Stimulated activated naive CD4-positive, alpha-beta T cell treated with Interleukin-2 at 50 U/mL for 16 hours (primary cell): Measurements from ENCODE around the gene TMA7.
"Not testable (repeated sequence)": the region's sequence is repeated elsewhere in the genome, so short reads cannot be mapped to it uniquely, and the experiment has no call there.

Source experiments
- DNase-seq: peaks from one replicate; lab custom pipeline; 2025; lab: John Stamatoyannopoulos, UW

Gene TMA7

GRCh38 chr3:48439820-48440589 is at the start of gene TMA7, which contains the start of gene CCDC51:
Gene TMA7, plus strand, starts transcription at chr3:48440257. Its CDS starts 40 bp downstream, at chr3:48440297.
Gene CCDC51, minus strand, starts transcription at chr3:48440119. Its CDS starts 4,991 bp downstream, at chr3:48435128.
- DNase-seq: peak; percentile 98

- DNase-seq: no peak
These were observed 45.7 kb upstream of the TMA7 start for GRCh38 chr3:48394391-48394790.

DNA sequence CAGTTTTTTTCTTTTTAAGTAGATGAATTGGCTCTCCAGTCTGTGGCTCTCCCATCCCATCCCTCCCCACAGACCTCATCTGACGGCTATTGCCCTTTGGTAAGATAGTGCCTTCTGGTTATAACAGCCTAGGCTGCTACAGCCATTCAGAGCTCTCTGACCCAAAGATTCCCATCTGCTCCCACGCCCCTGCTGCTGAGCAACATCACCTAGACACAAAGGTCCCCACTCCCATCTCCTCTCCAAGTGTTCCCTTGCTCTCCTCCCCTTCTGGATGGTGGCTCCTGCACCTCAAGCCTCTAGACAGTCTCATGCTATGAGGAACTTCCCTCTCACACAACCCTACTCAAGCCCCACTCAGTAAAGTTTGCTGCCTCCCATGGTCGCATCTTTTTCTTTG is 44.3 kb upstream of the TMA7 start:
- no peak for DNase-seq

DNA sequence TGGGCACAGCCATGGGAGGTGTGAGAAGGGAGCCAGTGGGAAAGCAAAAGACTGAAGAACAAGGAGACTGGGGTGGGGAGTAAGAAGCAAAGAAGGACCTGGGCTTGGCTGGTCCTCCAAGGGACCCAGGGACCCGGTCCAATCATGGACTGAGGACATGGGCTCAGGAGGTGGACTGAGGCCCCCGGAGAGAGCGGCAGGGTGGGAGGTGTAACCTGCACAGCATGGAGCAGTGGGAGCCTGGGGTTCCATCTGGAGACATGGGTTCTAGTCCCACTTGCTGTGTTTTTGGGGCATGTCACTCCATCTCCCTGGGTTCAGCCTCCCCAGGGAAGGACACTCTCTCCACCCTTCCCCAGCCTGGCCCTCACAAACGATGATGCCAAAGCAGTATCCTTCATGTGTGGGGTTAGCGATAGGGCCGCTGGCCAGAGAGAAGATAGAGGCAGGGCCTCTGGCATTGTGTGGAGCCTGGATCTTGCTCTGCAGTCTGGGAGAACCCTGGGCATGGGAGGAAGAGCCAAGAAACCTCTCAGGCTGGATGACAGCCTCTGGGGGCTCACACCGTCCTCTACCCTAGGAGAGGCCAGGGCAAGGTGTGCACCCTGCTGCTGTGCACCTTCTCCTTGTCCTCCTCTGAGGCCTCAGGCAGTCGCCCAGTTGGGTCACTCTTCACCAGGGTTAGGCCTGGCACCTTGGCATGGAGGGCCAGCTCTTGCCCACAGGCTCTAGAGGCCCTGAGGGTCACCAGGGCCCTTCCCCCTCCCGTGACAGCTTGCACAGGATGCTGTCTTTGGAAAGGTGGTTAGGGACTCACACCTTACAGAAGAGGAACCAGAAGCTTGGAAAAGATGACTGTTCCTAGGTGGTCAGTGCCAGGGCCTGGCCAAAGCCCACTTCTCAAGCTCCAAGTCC is 42.0 kb upstream of the TMA7 start:
- no peak for DNase-seq

- no peak for DNase-seq
These were observed 41.2 kb upstream of the TMA7 start for GRCh38 chr3:48398701-48399386.

DNA sequence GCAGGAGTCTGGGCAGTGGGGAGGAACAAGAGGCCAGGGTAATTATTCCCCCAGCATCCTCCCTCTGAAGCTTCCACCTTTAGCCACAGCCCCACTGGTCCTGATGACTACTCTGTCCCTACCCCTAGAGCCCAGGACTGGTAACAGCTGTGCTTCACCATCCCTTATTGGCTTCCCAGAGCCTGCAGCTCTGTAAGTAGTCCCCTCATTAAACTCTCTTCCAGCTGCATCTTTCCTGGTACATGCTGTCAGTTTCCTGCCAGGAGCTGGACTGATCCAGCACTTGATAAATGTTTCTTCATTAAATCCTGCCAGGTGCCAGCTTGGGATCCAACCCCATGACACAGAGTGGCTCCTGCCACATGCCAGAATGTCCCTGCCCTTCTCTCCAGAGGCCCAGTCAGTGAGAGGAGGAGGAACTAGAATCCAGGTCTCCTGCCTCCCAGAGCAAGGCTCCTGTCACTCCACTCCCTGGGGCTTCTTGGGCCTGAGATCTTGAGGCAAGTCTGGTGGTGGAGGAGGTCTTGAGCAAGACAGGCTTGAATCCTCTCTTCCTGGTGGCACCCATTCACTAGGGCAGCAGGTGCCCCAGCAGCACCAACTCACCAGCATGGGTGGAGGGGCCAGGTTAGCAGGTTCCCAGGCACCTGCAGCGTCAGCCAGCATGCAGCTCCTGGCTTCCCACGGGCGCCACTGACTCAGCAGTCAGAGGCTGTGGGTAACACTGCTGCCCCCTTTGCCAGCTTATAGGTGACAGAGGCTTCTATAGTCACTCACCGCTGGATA is 40.5 kb upstream of the TMA7 start:
- no peak for DNase-seq

DNA sequence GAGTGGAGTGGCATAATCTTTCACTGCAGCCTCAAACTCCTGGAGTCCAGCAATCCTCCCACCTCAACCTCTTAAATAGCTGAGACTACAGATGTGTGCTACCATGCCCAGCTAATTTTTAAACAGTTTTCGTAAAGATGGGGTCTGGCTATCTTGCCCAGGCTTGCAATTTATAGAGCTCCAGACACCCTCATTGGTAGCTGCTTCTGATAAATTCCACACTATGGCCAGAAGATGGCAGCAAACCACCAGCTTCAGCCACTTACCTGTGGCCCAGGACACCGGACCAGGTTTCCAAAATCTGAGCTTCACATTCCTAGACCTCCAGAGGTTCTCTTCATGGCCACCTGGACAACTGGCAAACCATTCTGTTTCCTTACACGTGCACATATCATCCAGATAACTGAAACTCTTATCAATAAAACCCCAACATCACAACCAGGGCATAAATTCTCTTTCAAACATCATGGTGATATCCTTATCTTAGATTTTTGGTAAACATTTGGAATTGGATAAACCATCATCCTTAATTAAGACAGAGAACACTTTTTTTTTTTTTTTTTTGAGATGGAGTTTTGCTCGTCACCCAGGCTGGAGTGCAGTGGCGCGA is 39.1 kb upstream of the TMA7 start:
- DNase-seq: peak; percentile 29

DNA sequence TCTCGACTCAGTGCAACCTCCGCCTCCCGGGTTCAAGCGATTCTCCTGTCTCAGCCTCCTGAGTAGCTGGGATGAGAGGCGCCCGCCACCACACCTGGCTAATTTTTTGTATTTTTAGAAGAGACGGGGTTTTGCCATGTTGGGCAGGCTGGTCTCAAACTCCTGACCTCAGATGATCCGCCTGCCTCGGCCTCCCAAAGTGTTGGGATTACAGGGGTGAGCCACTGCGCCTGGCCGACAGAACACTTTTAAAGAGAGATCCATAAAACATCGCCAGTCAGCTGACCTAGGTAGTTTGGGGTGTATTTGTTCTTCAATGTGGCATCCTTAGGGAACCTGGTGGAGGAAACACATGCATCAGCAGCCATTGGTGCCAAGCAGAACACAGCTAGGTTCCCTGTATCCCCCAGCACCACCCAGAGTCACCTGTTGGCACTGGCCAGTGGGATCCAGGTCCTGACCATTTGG is 38.6 kb upstream of the TMA7 start:
- not testable (repeated sequence) for DNase-seq

- DNase-seq: no peak
These were observed 37.8 kb upstream of the TMA7 start for GRCh38 chr3:48402281-48402732.

- no peak for DNase-seq
These were observed 37.1 kb upstream of the TMA7 start for GRCh38 chr3:48402907-48403306.

- no peak for DNase-seq
These were observed 36.3 kb upstream of the TMA7 start for GRCh38 chr3:48403533-48404439.

DNA sequence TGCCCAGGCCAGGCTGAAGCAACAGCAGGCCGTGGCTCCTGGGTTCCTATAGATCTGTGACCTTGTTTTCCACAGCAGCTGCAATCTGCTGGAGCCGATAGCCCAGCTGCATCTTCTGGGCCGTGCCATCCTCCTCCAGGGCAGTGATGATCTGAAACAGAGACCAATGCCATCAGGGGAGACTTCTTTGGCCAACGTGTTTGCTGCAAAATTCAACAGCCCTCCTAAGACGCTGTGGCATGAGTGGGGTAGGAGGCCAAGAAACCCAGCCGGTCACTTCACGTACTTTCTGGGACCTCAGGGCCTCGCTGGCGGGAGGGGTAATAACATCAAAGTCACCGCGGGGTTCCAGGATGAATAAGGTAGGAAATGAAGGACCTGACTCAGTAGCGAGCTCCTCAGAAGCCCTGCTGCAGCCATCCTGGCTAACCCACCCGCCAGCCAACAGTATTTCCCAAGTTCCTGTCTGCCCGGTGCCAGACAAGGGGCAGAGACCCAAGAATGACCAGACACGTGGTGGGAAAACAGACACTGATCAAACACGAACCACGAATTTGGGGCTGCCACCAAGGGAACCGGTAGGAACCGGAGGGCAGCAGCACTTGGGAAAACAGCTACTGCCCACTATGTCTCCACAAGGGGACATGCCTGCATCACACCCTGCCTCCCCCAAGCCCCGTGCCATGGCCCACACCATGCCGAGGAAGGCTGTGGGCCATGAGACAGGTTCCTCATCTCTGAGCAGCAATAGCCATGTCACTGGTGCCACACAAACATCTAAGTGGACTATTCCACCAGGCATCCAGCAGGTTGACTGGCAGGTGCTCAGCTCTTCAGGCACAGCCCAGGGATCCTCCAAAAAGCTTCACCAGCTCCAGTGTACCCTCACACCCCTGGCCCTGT is 35.4 kb upstream of the TMA7 start:
- DNase-seq: no peak

DNA sequence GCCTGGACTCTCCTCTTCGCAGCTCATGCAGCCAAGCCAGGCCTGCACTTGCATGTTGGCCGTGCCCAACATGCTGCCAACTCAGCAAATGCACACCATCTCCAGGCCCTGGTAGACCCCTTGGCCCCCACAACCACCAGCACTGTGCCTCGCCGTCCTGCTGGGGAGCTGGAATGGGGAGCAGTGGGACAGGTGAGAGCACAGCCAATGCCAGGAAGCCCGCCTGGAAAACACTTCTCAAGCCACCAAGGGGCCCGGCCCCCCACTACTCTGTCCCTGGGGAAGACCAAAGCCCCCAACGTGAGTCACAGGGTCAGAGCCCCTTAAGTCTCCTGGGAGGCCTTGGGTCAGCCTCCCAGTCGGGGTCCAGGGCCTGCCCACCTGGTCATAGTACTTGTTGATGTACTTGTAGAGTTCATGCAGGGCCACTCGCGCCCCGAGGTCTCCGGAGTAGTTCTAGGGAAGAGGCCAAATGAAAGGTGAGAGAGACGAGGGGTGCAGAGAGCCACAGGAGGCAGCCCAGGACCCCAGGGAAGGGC is 34.6 kb upstream of the TMA7 start:
- no peak for DNase-seq

DNA sequence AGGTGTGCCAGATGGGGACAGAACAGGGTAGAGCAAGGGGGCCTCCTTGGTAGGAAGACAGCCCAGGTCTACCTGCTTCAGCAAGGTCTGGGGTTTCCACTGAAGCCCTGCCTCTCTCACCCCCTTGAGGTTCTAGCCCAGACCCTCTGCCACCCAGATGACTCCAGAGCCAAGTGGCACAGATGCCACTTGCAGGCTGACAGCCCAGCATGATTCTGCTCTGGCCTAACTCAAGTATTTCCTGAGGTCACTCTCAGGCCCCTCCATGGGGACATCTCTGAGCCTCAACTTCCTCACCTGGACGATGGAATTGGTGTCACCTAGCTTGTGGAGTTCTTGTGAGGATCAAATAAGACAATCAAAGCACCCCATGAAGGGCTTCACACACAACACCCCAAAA is 34.1 kb upstream of the TMA7 start:
- DNase-seq: no peak

- no peak for DNase-seq
These were observed 33.3 kb upstream of the TMA7 start for GRCh38 chr3:48406443-48407431.

GRCh38 chr3:48407542-48408099 is 32.4 kb upstream of the TMA7 start:
- DNase-seq: no peak

DNA sequence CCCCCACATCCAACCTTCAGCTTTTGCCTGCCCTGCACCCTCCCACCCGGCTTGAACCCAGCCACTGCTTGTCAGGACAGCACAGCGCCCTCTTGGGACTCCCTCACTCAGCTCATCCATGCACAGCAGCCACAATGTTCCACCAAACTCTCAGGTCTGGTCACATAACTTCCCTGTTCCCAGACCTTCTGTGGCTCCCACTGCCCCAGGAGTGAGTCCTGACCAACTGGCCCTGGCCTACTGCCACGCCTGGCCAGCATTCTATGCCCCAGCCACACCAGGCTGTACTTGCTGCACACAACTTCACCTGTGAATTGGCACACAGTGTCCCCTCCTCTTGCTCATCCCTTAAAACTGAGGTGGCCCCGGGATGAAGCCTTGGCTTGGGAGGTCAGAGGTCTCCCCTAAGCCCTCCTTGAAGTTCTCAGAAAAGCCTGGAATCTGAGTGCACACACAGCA is 31.2 kb upstream of the TMA7 start:
- DNase-seq: no peak
